ENCODE measurements around the gene CERT1.

Gene CERT1

DNA sequence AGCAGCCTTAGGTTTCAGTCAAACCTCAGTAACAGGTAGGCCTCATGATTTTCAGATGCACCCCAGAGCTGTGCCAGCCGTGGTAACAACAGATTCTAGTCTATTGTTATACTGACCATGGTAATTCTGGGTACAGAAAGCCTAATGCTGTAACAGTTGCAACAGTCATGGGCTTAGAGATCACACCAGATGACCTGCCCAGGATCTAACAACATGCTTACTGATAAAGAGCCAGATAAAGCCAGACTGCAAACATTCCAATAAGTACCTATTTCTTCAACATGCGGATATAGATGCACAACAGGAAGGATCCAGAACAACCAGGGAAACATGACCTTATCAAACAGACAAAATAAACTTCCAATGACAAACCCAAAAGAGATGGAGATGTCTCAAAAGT is 42.8 kb downstream of the CERT1 start:
- no peak for DNase-seq

DNA sequence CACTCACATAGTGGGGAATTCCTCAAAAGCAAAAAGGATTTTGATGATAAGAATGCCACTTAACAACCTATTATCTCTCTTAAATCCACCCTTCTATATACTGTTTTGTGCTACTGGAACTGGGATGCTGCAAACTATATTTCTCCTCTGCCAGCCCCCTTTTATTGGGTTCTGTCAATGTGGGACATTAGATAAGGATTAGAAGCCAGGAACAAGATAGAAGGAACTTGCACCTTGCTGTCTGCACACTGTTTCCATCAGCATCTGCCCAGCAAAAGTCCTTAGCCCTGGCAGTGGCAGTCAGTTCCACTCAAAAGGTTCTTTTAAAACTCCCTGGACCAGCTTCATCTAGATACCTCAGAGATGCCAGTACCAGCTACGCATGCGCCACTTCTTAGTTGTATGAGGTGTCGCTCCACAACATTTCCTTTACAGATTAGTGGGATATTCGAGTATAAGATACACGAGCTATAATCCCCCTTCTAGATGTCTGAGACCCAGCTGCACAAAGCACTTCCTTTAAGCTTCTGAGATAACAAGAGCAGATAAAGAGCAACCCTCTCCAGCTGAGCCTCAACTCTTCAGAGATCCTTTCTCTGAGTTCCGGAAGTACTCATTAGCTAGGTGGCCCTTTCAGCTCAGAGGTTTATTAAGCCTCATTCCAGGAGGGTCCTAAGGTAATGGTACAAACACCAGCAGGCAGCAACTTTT is 45.3 kb downstream of the CERT1 start:
- DNase-seq, result no peak

DNA sequence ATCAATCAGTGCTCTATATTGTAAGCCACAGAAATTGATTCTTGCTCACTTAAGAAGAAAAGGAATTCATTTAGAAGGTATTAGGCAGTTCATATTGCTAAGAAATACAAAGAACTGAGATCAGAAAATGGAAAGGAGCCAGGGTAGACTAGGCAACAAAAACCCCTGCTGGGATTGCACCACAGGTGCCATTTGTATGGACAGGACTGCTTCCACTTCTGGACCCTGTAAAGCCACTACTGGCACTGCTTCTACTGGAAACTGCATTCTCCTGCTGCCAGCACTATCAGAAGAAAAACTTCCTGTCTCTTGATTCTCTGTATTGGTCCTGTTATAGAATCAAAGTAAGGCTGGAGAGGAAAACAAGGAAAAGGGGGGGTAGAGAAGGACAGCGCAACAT is 45.9 kb downstream of the CERT1 start:
- DNase-seq, result no peak

DNA sequence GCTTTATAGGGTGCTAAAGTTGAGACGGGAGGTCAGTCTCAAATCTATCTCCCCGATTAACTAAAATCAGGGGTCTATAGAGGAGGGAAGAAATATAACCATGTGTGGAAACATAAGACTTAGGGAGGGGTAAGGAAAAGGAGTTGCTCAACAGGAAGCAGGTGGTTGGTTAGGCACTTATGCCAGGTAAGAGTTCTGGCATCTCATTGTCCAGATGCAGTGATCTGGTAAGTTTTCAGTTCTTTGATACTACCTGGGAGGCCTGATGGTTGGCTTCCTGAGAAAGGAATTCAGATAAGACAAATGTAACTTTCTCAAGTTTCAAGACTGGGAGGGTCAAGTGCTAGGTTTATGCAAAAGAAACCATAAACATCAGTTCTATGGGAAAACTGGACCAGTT is 47.7 kb downstream of the CERT1 start:
- no peak for DNase-seq

- no peak for DNase-seq
Measured at GRCh38 chr5:75461679-75462078, 49.8 kb downstream of the CERT1 start.

- DNase-seq, result no peak
Measured at GRCh38 chr5:75460942-75461610, 50.4 kb downstream of the CERT1 start.

DNA sequence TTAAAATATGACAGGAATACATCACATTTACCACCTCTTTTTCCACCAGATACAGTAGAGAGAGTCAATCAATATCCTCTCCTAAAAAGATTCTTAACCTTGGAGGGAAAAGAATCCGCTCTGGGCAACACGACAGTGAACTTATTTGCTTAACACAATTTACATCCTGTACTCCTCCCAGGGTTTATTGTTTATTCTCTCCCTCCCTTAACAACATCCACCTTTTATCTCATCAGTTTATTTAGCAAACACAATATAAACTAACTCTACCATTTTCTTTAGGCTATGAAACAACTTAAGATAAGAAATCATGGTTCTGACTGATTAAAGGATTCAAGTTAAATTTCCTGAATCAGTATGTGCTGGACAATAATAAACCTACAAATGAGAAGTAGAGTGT is 50.9 kb downstream of the CERT1 start:
- no peak for DNase-seq

GRCh38 chr5:75457691-75458090 is 53.7 kb downstream of the CERT1 start:
- DNase-seq, result no peak

GRCh38 chr5:75457161-75457560 is 54.3 kb downstream of the CERT1 start:
- no peak for DNase-seq

DNA sequence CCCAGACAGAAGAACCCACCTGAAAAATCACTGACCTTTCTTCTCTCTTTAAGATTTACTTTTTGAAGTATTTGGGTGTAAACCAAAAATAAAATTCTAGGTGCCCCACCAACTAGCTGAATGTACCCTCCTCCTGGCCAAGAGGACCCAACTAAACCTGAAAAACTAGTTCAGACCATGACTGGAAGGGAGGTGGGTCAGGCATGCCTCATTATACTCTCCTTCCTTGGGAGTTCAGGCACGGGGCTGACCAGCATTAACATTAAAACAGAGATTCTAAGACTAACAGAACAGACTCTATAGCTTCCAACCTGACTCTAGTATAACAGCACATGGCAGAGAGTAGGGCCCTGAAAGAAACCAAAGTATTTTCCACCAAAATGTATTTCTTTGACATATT is 61.4 kb downstream of the CERT1 start:
- DNase-seq, result no peak

DNA sequence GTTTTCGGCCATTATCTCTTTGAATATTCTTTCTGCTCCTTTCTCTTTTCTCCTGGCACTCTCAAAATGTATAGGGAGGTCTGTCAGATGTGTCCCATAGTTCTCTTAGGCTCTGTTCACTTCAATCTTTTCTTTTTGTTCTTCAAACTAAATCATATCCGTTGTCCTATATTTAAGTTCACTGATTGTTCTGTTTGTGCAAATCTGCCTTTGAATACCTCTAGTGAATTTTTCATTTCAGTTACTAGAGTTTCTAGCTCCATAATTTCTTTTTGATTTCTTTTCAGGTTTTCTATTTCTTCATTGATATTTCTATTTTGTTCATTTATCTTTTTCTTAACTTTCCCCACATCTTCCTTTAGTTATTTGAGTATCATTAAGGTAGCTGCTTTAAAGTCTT is 65.4 kb downstream of the CERT1 start:
- no peak for DNase-seq

GRCh38 chr5:75441560-75441959 is 69.9 kb downstream of the CERT1 start:
- no peak for DNase-seq

GRCh38 chr5:75439276-75439675 is 72.2 kb downstream of the CERT1 start:
- no peak for DNase-seq

GRCh38 chr5:75438722-75439121 is 72.7 kb downstream of the CERT1 start:
- DNase-seq, result no peak

- no peak for DNase-seq
Measured at GRCh38 chr5:75435096-75435495, 76.3 kb downstream of the CERT1 start.

GRCh38 chr5:75433814-75434506 is 77.5 kb downstream of the CERT1 start:
- no peak for DNase-seq

GRCh38 chr5:75414241-75414640 is 97.2 kb downstream of the CERT1 start:
- no peak for DNase-seq

GRCh38 chr5:75412111-75412990 is 99.1 kb downstream of the CERT1 start:
- no peak for DNase-seq

- DNase-seq, result no peak
Measured at GRCh38 chr5:75405296-75405695, 106.1 kb downstream of the CERT1 start.

GRCh38 chr5:75395277-75395676 is 116.2 kb downstream of the CERT1 start:
- DNase-seq, result no peak

DNA sequence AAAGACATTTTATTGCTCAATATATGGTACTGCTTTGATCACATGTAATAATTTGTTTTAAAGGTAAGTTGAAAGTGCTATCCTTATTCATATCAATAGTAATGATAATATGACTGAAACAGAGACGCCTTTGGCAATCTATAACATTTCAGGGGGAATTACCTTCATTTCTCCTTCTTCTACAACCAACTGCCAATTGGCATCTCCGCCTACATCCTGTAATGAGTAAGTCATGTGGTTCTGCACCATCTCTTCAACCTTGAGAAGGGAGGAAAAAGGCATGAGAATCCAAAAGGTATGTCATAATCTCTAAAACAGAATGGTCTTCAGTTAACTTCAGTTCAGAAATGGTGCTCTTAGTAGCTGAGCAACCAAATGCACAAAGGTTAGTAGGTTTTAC is 122.0 kb downstream of the CERT1 start:
- no peak for DNase-seq

GRCh38 chr5:75387806-75388205 is 123.6 kb downstream of the CERT1 start:
- DNase-seq, result no peak

DNA sequence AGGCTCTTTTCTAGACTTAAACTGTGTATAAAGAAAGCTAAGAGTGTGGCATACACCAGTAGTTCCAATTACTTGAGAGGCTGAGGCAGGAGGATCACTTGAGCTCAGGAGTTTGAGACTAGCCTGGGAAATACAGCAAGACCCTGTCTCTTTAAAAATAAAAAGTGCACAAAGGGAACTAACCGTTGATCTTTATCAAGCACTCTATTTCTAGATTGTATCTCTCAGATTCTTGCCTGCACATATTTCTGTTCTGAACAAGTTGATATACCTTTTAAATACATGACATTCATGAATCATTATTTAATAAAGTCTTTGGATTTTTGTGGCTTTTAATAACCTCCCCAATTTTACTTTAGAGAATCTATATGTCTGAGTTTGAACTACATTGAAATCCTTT is 127.2 kb downstream of the CERT1 start:
- no peak for DNase-seq

Data from DMS79 treated with DMSO at 0.1 percent for 48 hours (cell line).